Tibial nerve (tissue), 3 donors: Measurements from ENCODE around the gene CCT5.

Experiments used
- POLR2A ChIP-seq, 2 donors: fragments of 450-650 bp; IDR thresholded peaks; one replicate each; pipeline ENCODE4 v1.6.1; 2017; ENCODE audit warnings: antibody characterized with exemption in 2 of 2, mild to moderate bottlenecking in 2 of 2, moderate library complexity in 2 of 2
- TF ChIP-seq, protein P1 (sequence below), 5 experiments: fragments of 200-600 bp in 3 of 5; fragments of 450-650 bp in 2 of 5; sonication (generic) in 3 of 5; IDR thresholded peaks; one replicate each; pipeline ENCODE4 v1.5.1; 2016 to 2019; ENCODE audit warnings: antibody characterized with exemption in 5 of 5, mild to moderate bottlenecking in 3 of 5, moderate library complexity in 2 of 5

DNA sequence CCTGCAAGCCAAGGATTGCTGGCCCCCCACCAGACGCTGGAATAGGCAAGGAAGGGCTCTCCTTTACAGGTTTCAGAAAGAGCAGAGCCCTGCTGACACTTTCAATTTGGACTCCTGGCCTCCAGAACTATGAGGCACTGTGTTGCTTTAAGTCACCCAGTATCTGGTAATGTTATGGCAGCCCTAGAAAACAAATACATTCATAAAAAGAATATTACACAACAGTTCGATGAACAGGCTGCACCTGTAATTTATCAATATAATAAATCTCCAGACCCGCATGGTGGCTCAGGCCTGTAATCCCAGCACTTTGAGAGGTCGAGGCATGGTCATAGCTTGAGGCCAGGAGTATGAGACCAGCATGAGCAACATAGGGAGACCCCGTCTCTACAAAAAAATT lies 50.2 kb downstream of the CCT5 start:
- TF ChIP-seq, protein P1, sequence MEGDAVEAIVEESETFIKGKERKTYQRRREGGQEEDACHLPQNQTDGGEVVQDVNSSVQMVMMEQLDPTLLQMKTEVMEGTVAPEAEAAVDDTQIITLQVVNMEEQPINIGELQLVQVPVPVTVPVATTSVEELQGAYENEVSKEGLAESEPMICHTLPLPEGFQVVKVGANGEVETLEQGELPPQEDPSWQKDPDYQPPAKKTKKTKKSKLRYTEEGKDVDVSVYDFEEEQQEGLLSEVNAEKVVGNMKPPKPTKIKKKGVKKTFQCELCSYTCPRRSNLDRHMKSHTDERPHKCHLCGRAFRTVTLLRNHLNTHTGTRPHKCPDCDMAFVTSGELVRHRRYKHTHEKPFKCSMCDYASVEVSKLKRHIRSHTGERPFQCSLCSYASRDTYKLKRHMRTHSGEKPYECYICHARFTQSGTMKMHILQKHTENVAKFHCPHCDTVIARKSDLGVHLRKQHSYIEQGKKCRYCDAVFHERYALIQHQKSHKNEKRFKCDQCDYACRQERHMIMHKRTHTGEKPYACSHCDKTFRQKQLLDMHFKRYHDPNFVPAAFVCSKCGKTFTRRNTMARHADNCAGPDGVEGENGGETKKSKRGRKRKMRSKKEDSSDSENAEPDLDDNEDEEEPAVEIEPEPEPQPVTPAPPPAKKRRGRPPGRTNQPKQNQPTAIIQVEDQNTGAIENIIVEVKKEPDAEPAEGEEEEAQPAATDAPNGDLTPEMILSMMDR (IDR thresholded peaks at IDR 0.05), result no peak
- no peak for TF ChIP-seq POLR2A (IDR thresholded peaks at IDR 0.05)
